GM12872 (cell line): ENCODE data around the gene ICA1.

Source experiments
- CTCF ChIP-seq: IDR thresholded peaks from 3 replicates; pipeline ENCODE4 v1.5.1; 2011; ENCODE audit warnings: low read depth, mild to moderate bottlenecking, low read length, moderate library complexity; ENCODE audit not compliant: insufficient read depth

Gene ICA1

GRCh38 chr7:8228766-8229674 is 32.9 kb downstream of the ICA1 start:
- no peak for TF ChIP-seq CTCF

DNA sequence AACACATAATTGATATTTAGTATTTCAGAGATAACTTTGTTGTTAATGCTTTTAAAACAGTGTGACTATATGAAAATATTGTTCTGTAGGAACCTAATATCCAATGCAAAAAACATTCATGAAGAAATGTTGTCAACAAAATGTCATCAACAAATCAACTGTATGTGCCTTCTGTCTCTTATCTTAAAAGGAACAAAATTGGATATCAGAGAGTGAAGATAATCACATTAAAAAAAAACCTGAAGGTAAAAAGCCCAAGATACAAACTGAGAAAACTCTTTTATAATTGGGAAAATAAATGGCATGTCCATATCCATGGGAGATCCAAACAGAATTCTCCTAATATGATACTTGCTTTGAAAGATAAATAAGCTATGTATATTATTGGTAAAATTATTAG is 33.9 kb downstream of the ICA1 start:
- TF ChIP-seq CTCF, result no peak

- TF ChIP-seq CTCF, result no peak
Observed at GRCh38 chr7:8227261-8227660, 34.7 kb downstream of the ICA1 start.

DNA sequence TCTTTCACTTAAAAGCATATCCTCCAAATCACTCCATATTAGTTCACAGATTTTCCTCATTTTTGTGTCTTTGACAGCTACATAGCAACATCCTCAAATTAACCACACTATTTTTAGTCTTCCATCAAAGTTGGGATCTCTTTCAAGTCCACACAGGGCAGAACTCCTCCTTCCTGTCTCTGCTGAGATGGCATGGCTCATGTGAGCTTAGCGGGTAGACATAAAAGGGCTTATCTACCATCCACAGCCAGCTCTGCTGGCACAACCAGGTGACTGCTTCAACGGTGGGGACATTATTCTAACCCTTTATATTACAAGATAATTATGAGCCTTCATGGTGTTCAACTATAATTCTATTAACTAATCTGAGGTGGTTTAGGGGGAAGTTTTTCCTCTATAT is 35.5 kb downstream of the ICA1 start:
- no peak for TF ChIP-seq CTCF

- TF ChIP-seq CTCF, result no peak
Observed at GRCh38 chr7:8221567-8221966, 40.4 kb downstream of the ICA1 start.

GRCh38 chr7:8221101-8221495 is 40.9 kb downstream of the ICA1 start:
- TF ChIP-seq CTCF, result no peak

- TF ChIP-seq CTCF, result no peak
Observed at GRCh38 chr7:8220376-8221100, 41.4 kb downstream of the ICA1 start.
